ENCODE measurements around the gene PAK1.

The PAK1 gene

GRCh38 chr11:77446911-77447629 is 26.8 kb downstream of the PAK1 start:
- Histone ChIP-seq H3K36me3 (ENCODE audit: control insufficient read depth, insufficient read depth, low read length) (no peaks in the 10 kb centered on the region), H3K4me3 (ENCODE audit: low read depth, low read length) (no peak overlapping the region), H3K9ac (no peak overlapping the region), H3K27me3 (ENCODE audit: control insufficient read depth, insufficient read depth, low read length) (no peaks in the 10 kb centered on the region), H3K4me1 (no peaks in the 10 kb centered on the region), H3K79me2 (no peaks in the 10 kb centered on the region), H3K4me2 (ENCODE audit: low read length) (no peak overlapping the region), H3K27ac (no peak overlapping the region), H2AFZ (no peak overlapping the region), H3K9me3 (ENCODE audit: control insufficient read depth, low read length) (no peaks in the 10 kb centered on the region)
- TF ChIP-seq CTCF (IDR thresholded peaks at IDR 0.05): no peak

GRCh38 chr11:77444261-77444660 is 29.6 kb downstream of the PAK1 start:
- Histone ChIP-seq H3K27ac (no peak overlapping the region), H2AFZ (no peak overlapping the region), H3K79me2 (no peaks in the 10 kb centered on the region), H3K4me1 (no peaks in the 10 kb centered on the region), H3K4me2 (ENCODE audit: low read length) (no peak overlapping the region), H3K27me3 (ENCODE audit: control insufficient read depth, insufficient read depth, low read length) (no peaks in the 10 kb centered on the region), H3K36me3 (ENCODE audit: control insufficient read depth, insufficient read depth, low read length) (no peaks in the 10 kb centered on the region), H3K9me3 (ENCODE audit: control insufficient read depth, low read length) (no peaks in the 10 kb centered on the region), H3K9ac (no peak overlapping the region), H3K4me3 (ENCODE audit: low read depth, low read length) (no peak overlapping the region)
- no peak for TF ChIP-seq CTCF (IDR thresholded peaks at IDR 0.05)

- Histone ChIP-seq H3K4me3 (ENCODE audit: low read depth, low read length) (no peak overlapping the region), H3K4me2 (ENCODE audit: low read length) (no peak overlapping the region), H3K27me3 (ENCODE audit: control insufficient read depth, insufficient read depth, low read length) (no peaks in the 10 kb centered on the region), H3K36me3 (ENCODE audit: control insufficient read depth, insufficient read depth, low read length) (no peaks in the 10 kb centered on the region), H3K4me1 (no peaks in the 10 kb centered on the region), H3K27ac (no peak overlapping the region), H2AFZ (no peak overlapping the region), H3K79me2 (no peaks in the 10 kb centered on the region), H3K9me3 (ENCODE audit: control insufficient read depth, low read length) (no peaks in the 10 kb centered on the region), H3K9ac (no peak overlapping the region)
- no peak for TF ChIP-seq CTCF (IDR thresholded peaks at IDR 0.05)
Observed at GRCh38 chr11:77442394-77443053, 31.4 kb downstream of the PAK1 start.

- H3K36me3 ChIP-seq (ENCODE audit: control insufficient read depth, insufficient read depth, low read length): no peaks in the 10 kb centered on the region
- H3K9ac ChIP-seq: no peak overlapping the region
- no peak overlapping the region for H3K4me3 ChIP-seq (ENCODE audit: low read depth, low read length)
- H3K79me2 ChIP-seq: no peaks in the 10 kb centered on the region
- no peaks in the 10 kb centered on the region for H3K27me3 ChIP-seq (ENCODE audit: control insufficient read depth, insufficient read depth, low read length)
- no peaks in the 10 kb centered on the region for H3K9me3 ChIP-seq (ENCODE audit: control insufficient read depth, low read length)
- H2AFZ ChIP-seq: no peak overlapping the region
- H3K27ac ChIP-seq: no peak overlapping the region
- H3K4me1 ChIP-seq: no peaks in the 10 kb centered on the region
- H3K4me2 ChIP-seq (ENCODE audit: low read length): no peak overlapping the region
- no peak for TF ChIP-seq CTCF (IDR thresholded peaks at IDR 0.05)
Observed at GRCh38 chr11:77441426-77441825, 32.5 kb downstream of the PAK1 start.

GRCh38 chr11:77440678-77441077 is 33.2 kb downstream of the PAK1 start:
- TF ChIP-seq CTCF (IDR thresholded peaks at IDR 0.05): no peak
- Histone ChIP-seq H3K9me3 (ENCODE audit: control insufficient read depth, low read length) (no peaks in the 10 kb centered on the region), H3K36me3 (ENCODE audit: control insufficient read depth, insufficient read depth, low read length) (no peaks in the 10 kb centered on the region), H3K27me3 (ENCODE audit: control insufficient read depth, insufficient read depth, low read length) (no peaks in the 10 kb centered on the region), H3K4me1 (no peaks in the 10 kb centered on the region), H2AFZ (no peak overlapping the region), H3K79me2 (no peaks in the 10 kb centered on the region), H3K4me2 (ENCODE audit: low read length) (no peak overlapping the region), H3K4me3 (ENCODE audit: low read depth, low read length) (no peak overlapping the region), H3K27ac (no peak overlapping the region), H3K9ac (no peak overlapping the region)
